Left renal cortex interstitium (tissue), 4 donors: ENCODE measurements around the gene BOLA3. TPM values are rescaled to one million over a fixed set of nuclear protein-coding genes. Genes with fewer than 3 reads are reported as not detected.
"Not testable (repeated sequence)": the region's sequence is repeated elsewhere in the genome, so short reads cannot be mapped to it uniquely, and the experiment has no call there.

ENCODE experiments used
- DNase-seq, 4 donors: peaks; one replicate each; pipeline ENCODE4 v3.0.0-alpha.2; 2013; ENCODE audit warnings: low read depth in 4 of 4, low spot score in 2 of 4, missing footprints in 1 of 4
- polyA plus RNA-seq, 4 donors: library from polyadenylated mRNA; unstranded; fragments of 120-200 nt; gene quantifications; one replicate each; pipeline ENCODE4 v1.2.1, GENCODE V29; 2013; ENCODE audit not compliant: insufficient read length in 4 of 4

The BOLA3 gene
- polyA plus RNA-seq, 4 donors, result 24.2 to 39.4 (median 28.0) TPM

DNA sequence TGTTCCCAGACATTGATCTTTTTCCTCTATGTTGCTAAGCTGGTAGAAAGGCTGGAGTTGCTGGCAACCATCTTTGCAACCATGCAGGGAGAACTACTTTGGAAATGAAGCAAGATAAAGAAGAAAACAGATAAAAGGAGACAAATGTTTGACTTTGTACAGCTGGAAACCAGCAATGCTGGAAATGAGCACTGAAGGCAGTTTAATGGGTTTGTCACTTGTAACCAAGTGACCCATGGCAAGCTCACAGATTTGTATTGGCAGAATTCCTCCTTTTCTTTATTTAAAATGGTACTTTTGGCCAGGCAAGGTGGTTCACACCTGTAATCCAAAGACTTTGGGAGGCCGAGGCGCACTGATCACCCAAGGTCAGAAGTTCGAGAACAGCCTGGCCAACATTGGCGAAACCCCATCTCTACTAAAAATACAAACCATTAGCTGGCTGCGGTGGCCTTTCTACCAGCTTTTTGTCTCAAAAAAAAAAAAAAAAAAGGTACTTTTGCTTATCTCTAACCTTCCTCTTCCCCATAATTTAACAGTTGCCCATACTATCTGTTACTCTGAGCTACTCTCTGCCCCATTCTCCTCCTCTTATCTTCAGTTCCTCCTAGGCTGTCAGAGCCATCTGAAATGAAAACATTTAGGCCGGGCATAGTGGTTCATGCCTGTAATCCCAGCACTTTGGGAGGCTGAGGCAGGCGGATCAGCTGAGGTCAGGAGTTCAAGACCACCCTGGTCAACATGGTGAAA lies 2.0 kb upstream of the BOLA3 start:
- no peak for DNase-seq

DNA sequence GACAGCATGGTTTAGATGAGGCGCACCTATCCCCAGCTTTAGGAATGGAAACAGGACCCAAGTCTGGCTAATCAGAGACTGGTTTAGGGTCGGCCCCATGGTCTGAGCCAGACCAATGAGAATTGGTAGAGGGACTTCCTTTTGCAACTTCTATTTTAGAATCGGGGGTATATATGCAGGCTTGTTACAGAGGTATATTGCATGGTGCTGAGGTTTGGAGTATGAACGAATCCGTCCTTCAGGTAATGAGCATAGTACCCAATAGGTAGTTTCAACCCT lies 1.5 kb upstream of the BOLA3 start:
- no peak for DNase-seq

DNA sequence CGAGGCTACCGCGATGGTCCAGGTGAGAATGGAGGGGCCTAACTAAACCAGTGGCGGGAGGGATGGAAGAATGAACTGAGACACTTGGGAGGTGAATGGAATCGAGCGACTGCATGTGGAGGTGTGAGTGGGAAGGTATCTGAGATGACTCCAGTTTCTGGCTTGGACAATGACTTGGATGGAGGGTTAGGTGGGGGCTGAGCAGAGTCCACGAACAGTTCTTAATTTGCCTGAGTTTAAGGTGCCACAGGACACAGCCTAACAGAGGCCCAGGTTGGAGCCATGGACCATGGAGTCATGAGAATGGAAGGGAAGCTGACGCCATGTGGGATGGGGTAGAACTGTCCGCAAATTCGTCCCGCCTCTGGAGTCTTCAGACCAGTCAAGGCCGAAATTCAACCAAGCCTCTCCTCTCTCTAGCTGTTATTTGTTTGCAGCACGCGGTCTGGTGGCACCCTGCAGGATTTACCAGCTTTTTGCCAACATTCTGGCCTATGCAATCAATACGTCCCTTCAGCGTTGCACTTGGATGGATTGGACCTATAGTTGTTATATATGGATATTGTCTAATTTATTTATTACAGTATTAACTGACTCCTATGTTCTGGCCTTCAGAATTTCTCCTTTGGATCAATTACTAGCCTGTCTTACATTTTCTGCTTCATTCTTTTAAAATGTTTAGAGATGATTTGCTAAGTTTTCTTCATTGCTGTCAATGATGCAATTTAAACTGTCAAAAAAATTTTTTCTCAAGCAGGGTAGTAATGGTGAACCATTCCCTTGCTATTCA lies 940 bp upstream of the BOLA3 start:
- no peak for DNase-seq

DNA sequence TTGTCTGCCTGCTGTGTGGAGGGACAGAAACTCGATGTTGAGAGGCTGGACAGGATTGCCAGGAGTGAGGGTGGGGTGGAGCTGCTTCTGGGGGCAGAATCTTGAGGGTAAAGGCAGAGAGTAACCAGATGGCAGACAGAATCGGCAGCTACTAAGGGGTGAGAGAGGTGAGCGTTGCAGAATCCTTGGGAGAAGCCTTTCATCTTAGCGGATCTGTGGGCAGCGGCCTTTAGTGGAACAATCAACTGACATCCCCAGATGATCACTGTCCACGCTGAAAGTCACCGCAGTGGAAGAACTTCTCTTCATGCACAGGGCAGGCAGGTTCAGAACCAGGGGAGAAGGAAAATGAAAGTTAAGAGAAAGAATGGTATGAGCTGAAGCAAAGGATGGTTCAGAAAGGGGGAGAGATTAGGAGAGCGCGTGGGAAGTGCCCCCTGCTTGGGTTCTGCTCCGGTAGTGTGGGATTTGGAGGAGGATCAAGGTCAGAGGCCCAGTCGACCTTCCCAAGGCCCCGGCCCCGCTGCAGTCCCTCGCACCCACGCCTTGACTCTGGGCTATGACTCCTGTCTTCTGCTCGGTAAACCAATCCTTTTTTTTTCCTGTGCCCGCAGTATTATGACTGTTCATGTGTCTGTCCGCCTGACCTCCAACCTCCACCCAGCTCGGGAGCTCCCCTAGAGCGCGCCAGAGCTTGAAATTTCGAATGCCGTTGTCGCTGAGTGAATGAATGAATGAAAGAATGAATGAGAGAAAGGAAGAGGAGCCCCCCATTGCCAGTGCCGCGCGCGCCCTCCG lies 584 bp downstream of the BOLA3 start:
- no peak for DNase-seq

DNA sequence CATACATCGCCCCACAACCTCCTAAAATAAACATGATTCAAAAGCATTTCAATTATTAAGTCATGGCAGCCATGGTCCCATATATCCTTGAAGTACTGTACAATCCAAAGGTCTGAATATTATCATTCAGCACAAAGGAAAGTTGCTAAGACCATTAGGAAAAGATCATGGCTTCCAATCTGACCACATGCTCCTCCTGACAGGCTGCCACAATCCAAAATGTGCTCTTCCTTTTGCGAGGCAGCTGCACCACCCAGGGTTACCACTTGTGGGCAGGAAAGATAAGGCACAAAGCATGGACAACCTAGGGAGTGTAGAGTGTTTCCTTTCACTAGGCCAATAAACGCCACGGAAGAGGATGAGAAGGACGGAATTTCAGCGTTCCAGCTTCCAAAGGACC lies 5.4 kb downstream of the BOLA3 start:
- DNase-seq, result no peak

DNA sequence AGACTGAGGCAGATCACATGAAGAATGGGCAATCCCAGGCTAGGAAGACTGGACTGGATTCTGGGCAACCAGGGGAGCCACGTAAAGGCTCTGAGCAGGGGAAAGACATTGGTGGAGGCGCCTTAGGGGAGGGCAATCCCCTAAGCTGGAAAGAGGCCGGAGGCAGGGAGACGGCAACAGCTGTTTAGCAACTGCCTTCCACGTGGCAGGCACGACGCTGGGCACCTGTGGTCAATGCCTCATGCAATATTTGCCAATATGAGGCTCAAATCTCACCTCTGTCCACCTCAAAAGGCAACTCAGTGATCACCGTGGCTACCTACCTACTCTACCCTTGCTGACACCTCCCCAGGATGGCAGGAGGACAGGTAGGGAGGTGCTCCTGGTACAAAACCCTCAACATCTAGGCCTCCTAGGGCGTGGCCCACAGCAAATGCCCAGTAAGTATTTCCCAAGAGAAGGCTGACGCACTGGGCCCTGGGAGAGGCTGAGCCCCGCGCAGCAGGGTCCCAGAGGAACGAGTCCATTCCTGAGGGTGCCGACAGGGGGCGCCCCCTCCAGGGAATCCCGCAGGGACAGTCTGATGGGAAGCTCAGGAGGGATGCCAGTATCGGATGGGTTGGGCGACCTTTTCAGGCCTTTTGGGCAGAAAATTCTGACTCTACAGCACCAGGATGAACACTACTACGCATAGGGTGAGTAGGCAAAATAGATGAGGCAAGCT lies 8.9 kb downstream of the BOLA3 start:
- no peak for DNase-seq

DNA sequence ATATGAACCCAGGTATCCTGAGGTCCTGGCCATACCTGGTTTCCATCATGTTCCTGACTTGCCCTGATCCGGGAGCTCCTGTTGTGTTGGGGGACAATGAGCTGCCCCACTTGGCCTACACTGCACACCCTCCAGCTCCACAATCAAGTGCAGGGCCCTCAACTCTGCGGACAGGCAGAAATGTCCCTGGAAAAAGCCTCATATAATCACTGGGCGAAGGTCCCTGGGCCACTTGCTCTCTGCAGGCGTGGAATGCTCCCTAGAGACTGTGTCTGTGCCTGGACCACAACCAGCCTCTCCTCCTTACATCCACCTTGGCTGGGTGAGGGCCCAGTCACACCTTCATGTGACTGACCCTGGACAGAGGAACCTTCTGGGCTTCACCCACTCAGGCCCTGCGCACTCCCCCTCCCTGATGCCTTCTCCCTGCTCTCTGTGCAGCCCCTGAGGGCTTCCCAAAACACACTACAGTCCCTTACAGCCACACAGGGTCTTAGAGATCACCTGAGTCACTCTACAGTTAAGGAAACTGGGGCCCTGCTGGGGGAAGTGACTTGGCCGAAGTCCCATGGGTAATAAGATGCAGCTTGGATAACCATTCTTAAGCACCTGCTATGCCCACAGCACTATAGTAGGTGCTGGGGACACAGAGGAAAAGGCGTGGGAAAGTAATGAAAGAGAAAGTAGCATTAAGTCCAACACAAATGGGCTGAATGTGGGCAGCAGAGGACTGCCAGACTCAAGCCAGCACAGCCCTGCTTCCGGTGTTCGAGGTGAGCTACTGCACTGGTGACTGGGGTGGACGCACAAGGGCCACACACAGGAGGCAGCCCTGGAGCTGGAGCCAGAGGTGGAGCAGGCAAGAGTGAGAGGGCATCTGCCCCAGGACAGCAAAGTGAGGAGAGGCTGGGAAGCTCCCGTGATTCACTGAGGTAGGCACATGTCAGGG lies 9.8 kb downstream of the BOLA3 start:
- no peak for DNase-seq

DNA sequence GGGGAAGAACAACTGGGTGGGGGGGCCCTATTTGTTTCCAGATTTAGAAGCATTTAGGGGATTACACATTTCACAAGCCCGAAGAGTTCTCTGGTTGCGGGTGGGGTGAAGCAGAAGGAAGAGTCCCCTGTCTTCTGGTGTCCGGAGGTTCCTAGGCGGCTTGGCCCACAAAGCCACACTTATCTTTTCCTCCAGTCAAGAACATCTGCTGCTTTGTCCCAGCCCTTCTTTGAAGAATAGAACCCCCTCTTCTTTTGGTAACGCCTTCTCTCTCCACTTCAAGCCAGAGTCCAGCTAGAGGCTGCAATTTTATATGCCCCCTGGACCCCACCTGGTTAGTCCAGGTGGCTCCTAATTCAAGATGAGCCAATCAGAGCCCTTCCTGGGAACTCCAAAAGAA lies 15.8 kb downstream of the BOLA3 start:
- DNase-seq, result no peak

DNA sequence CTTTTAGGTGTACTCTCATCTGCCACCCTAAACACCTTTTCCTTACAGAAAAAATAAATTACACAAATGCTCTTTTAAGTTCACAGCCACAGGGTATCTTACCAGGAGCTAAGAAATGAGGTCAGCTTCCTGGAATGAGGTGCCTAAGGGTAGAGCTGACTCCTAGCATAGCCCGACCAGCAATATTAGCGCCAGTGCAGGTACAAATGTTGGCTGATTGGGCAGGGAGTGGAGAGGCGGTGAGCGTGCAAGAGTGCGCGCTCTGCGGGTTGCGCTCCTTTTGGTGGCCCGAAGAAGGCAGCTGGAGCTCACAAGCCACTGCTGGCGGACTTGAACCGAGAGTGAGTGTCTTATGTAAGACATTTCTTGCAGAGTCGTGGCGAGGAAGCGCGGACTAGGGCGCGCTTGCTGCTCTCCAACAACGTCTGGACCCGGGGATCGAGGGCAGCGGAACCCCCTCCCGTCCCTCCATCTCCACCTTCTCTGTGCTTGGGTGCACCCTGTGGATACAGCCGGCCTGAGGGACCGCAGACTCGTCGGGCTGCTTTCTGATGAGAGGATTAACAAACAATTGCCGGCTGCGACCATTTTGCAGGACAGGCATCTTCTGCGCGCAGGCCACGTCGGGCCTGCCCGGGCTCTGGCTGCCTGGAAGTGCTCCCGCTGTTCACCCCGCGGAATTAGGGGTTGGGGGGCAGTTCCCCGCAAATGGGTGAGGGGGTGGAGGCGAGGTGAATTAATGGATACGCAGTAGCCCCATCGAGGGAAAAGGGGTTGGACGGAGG lies 17.3 kb downstream of the BOLA3 start:
- no peak for DNase-seq

DNA sequence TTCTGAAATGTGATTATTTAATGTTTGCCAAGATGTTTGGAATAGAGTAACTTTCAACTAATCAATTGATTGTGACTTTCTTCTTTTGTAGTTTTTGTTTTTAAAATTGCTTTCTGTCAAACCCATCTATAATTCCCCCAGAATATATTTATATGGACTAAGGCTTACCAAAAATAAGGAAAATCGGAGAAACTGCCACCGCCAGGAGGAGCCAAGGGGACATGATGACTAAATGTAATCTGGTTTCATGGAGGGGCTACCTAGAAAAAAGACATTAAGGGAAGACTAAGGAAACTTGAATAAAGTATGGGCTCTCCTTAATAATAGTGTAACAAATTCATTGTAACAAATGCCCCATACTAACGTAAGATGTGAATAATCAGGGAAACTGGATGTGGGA lies 19.5 kb downstream of the BOLA3 start:
- DNase-seq, result no peak

DNA sequence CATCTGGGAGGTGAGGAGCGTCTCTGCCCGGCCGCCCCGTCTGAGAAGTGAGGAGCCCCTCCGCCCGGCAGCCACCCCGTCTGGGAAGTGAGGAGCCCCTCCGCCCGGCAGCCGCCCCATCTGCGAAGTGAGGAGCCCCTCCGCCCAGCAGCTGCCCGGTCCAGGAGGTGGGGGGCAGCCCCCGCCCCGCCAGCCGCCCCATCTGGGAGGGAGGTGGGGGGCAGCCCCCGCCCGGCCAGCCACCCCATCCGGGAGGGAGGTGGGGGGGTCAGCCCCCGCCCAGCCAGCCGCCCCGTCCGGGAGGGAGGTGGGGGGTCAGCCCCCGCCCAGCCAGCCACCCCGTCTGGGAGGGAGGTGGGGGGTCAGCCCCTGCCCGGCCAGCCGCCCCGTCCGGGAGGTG lies 23.8 kb downstream of the BOLA3 start:
- DNase-seq, result not testable (repeated sequence)

DNA sequence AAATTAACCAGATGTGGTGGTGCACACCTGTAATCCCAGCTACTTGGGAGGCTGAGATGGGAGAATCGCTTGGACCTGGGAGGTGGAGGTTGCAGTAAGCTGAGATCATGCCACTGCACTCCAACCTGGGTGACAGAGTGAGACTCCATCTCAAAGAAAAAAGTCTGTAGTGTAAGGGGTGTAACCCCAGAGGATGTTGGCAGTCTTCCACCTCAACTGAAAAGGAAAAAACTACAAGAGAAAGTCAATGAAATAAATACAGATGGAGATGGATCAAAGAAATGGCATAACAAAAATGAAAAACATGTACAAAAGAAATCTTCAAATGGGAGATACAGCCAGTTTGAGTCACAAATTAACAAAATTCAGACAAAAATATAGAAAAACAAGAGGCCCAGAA lies 25.9 kb downstream of the BOLA3 start:
- not testable (repeated sequence) for DNase-seq

DNA sequence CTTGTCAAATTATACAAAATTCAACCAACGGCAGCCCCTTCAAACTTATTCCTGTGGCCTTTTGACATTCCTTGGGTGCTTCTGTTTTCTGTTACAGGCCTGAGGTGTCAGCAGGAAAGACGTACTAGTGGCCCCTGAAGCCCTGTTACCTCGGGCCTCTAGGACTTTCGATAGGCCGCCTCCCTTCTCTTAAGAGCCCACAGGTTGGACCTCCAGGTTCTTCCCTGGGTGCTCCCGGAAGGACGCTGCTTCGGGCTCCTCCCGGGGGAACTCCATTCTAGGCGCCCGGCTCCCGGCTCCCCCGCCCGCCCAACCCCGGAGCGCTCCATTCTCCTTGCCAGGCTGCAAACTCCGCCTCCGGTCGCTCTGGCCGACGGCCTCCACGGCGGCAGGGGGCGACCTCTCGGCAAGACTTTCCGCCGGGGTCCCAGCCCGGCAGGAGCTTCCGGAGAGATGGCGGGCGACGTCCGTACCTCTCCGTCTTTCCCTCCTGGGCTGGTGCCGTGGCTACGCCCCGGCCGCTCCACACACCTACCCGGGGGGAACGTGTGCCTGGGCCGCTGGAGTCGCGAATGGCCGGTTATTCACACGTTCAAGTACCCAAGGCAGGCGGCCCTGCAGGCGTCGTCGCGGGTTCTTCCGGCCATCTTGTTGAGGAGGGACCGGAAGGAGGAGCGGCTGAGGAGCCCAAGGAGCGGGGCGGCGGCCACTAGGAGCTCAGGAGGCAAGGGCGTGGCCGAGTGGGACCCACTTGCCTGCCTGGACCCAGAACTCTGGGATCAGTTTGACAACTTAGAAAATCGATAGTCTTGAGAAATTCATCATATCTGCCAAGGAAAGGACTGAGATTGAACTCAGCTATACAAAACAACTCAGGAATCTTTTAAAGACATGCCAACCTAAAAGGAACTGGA lies 27.5 kb downstream of the BOLA3 start:
- DNase-seq, result peak; percentile 60 to 68 (median 63)

DNA sequence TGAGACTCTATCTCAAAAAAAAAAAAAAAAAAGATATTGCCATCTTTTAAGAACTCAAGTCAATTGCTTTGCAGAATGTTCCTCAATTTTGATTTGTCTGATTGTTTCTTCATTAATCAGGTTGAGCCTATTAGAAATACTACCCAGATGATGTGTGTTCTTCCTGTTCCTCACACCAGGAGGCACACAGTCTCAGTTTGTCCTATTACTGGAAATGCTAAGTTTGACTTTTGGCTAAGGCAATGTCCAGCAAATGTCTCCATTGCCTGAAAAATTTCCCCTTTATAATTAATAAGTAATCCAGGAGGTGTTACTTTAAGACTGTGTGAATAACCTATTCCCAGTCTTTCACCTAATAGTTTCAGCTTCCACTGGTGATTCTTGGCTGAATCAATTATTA lies 28.4 kb downstream of the BOLA3 start:
- no peak for DNase-seq

DNA sequence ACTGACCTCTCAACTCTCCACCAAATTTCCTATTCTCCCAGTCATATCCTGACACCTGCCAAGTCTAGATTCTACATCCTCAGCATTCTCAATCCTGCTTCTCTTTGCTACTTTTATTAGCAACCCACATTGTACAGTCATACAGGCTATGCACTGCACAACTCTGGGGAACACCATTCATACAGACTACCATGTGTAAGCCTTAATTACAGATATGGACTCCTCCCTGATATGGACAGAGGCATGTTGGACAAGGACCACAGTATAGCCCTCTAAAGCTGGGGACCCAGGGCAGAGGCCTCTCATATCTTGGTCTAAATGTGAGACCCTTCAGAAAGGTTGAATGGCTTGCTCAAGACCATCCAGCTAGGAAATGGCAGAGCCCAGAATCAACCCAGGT lies 36.3 kb downstream of the BOLA3 start:
- DNase-seq, result no peak

DNA sequence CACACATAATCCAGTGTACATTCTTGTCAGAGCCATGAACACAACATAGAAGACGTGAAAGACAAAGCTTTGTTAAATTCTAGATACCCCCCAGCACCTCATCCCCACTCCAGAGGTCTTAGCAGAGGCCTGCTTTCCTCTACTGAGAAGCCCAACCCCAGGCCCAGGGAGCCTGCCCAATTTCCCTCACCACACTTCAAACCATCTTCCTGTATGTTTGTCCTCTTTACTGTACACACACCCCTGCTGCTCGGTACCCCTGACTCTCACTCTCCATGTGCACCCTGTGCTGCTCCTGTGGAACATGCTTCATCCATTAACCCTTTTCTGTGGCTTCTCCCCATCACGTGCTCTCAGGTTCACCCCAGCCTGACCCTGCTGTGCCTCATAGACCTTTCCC lies 37.2 kb downstream of the BOLA3 start:
- DNase-seq, result no peak

DNA sequence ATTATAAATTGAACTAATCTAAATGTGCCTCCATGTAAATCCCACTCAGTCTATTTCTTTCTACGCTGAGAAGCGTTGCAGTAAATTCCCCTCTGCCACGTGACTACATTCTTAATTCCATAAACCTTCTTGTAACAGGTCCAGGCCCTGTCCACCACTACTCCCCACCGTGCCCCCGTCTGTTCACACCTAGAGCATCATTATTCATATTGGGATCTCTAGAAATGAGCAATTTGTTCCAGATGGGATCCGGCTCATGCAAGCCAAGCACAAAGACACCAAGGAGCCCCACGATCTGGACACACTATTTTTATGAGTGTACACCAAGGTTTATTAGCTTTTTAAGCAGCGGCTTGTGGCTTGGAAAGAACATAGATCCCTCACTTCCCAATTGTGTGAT lies 38.2 kb downstream of the BOLA3 start:
- no peak for DNase-seq

DNA sequence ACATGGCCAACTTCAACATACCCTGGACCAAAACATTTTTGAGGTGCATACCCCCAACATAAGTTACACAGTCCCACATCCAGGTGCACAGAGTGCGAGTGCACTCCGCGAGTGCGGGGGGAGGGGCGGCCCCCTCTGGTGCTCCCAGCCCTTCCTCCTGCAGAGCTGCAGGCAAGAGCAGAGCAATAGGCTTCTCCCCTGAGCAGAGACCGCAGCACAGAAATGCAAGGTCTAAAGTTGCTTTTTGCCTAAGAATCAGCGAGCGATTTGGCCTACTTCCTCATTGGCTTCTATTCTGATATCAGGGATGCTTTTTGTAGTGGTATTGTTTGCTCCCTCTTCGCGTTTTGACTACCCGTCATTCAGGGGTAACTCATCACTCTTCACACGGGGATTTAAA lies 40.6 kb downstream of the BOLA3 start:
- no peak for DNase-seq
